ENCODE measurements around the gene MICAL2. TPM values are rescaled to one million over a fixed set of nuclear protein-coding genes. Genes with fewer than 3 reads are reported as not detected.

The MICAL2 gene
- total RNA-seq, 1 donor from 2014 or later, result 197 TPM

DNA sequence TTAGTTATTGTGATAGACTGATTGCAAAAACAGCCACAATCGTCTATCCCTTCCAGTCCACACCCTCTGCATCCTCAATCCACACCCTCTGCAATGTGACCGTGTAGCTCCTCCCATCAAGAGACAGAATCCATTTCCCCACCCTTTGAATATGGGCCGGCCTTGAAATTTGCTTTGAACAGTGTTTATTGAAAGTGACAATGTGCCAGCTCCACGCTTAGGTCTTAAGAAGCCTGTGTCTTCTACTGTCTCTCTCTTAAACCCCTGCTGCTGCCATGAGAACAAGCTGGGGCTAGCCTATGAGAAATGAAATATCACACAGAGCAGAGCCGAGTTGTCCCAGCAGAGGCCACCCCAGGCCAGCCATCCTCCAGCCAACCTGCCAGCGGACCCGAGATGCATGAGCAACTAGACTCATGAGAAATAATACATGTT, 22.3 kb upstream of the MICAL2 start:
- H3K4me1 ChIP-seq, result peaks cover 64% of the 10 kb centered on the region
- TF ChIP-seq, protein P1, sequence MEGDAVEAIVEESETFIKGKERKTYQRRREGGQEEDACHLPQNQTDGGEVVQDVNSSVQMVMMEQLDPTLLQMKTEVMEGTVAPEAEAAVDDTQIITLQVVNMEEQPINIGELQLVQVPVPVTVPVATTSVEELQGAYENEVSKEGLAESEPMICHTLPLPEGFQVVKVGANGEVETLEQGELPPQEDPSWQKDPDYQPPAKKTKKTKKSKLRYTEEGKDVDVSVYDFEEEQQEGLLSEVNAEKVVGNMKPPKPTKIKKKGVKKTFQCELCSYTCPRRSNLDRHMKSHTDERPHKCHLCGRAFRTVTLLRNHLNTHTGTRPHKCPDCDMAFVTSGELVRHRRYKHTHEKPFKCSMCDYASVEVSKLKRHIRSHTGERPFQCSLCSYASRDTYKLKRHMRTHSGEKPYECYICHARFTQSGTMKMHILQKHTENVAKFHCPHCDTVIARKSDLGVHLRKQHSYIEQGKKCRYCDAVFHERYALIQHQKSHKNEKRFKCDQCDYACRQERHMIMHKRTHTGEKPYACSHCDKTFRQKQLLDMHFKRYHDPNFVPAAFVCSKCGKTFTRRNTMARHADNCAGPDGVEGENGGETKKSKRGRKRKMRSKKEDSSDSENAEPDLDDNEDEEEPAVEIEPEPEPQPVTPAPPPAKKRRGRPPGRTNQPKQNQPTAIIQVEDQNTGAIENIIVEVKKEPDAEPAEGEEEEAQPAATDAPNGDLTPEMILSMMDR (IDR thresholded peaks at IDR 0.05), result peak; percentile 13
- no peaks in the 10 kb centered on the region for H3K9me3 ChIP-seq
- no peaks in the 10 kb centered on the region for H3K36me3 ChIP-seq
- no peaks in the 10 kb centered on the region for H3K27me3 ChIP-seq
- no peak overlapping the region for H3K4me3 ChIP-seq
- DNase-seq (no peak), ATAC-seq (peak; percentile 4)
- H3K27ac ChIP-seq, result peak overlapping the region; percentile 47
- intact Hi-C loops (cut with DNase I), result no loop called here

DNA sequence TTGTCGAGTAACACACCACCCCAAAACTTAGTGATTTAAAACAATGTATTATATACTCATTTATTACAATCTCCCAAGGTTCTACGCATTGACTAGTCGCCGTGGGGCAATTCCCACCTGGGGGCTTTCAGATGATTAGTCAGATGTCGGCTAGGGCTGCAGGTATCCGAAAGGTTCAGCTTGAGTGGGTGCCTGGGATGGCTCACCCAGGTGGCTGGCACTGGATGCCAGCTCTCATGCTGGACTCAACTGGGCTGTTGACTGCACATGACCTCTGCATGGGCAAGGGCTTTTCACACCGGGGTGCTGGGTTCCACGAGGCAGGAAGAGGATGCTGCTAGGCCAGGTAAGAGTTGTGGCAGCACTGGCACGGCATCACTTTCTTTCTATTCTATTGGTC, 21.9 kb upstream of the MICAL2 start:
- Histone ChIP-seq H3K4me1 (peaks cover 64% of the 10 kb centered on the region), H3K27me3 (no peaks in the 10 kb centered on the region), H3K4me3 (no peak overlapping the region), H3K9me3 (no peaks in the 10 kb centered on the region), H3K27ac (peak overlapping the region; percentile 88), H3K36me3 (no peaks in the 10 kb centered on the region)
- DNase-seq (no peak), ATAC-seq (no peak)
- TF ChIP-seq, protein P1 (IDR thresholded peaks at IDR 0.05), result no peak
- intact Hi-C loops (cut with DNase I), result no loop called here

DNA sequence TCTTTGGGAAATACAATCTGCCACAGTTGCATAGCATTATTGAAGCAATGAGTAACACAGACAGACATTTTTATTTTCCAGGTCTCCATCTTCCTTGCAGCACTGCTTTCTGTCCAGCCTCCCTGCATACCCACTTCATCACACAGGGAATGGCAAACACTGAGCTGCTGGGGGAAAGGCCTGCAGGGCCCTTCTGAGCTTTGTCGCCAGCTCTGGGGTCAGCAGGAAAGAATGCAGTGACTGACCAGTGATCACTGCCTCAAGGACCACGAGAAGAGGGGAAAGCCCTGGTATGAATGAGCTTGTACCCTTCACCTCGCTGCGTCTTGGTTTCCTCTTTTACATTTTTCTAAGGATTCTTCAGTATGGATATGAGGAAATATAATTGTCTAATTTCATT, 21.3 kb upstream of the MICAL2 start:
- no peak for ATAC-seq
- DNase-seq, result no peak
- Histone ChIP-seq H3K27ac (peak overlapping the region; percentile 88), H3K4me3 (no peak overlapping the region), H3K4me1 (peaks cover 64% of the 10 kb centered on the region), H3K36me3 (no peaks in the 10 kb centered on the region), H3K27me3 (no peaks in the 10 kb centered on the region), H3K9me3 (no peaks in the 10 kb centered on the region)
- intact Hi-C loops (cut with DNase I), result no loop called here
- TF ChIP-seq, protein P1 (IDR thresholded peaks at IDR 0.05), result no peak

DNA sequence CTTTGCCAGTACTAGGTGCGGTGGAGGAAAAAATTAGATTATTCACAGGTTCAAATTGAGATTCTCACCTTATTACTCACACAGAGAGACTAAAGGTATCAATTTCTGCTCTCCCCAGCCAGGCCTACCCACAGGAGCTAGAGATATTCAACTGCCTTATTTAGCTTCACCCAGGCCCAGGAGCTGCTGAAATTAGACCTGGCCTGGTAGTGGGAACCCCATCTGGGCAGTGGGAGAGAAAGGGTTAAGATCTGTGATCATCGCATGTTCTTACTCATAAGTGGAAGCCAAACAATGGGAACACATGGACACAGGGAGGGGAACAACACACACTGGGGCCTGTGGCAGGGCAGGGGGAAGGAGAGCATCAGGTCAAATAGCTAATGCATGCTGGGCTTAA, 20.9 kb upstream of the MICAL2 start:
- ATAC-seq, result no peak
- Histone ChIP-seq H3K4me1 (peaks cover 64% of the 10 kb centered on the region), H3K9me3 (no peaks in the 10 kb centered on the region), H3K27me3 (no peaks in the 10 kb centered on the region), H3K27ac (peak overlapping the region; percentile 88), H3K36me3 (no peaks in the 10 kb centered on the region), H3K4me3 (no peak overlapping the region)
- intact Hi-C loops (cut with DNase I), result no loop called here
- no peak for DNase-seq
- TF ChIP-seq, protein P1 (IDR thresholded peaks at IDR 0.05), result no peak

DNA sequence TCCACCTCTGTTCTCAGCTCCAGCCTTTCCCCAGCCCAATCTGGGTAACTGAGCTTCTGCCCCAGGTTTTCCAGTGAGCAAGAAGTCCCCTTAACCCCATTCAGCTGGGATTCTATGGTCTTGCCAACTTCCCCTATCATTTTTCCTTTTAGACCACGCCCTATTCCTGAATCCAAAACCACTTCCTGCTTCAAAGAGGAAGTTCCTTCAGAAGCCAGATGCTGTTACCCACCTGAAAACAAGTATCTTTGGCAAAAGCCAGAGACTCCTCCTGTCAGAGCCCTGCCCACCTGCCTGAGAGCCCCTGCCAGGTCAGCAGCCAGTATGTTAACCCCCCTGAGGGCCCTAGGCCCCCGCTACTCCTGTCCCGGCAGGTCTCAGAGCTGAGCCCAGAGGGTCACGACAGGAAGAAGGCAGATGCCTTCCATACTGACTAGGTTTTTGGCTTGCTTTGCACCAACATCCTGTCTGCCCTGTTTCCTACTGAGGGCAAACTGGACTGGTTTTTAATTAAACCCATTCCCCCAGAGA, 20.3 kb upstream of the MICAL2 start:
- Histone ChIP-seq H3K27ac (peak overlapping the region; percentile 88), H3K36me3 (no peaks in the 10 kb centered on the region), H3K4me3 (no peak overlapping the region), H3K27me3 (no peaks in the 10 kb centered on the region), H3K4me1 (peaks cover 69% of the 10 kb centered on the region), H3K9me3 (no peaks in the 10 kb centered on the region)
- DNase-seq, result peak; percentile 66
- TF ChIP-seq, protein P1 (IDR thresholded peaks at IDR 0.05), result no peak
- intact Hi-C loops (cut with DNase I), result no loop called here
- peak; percentile 4 for ATAC-seq

DNA sequence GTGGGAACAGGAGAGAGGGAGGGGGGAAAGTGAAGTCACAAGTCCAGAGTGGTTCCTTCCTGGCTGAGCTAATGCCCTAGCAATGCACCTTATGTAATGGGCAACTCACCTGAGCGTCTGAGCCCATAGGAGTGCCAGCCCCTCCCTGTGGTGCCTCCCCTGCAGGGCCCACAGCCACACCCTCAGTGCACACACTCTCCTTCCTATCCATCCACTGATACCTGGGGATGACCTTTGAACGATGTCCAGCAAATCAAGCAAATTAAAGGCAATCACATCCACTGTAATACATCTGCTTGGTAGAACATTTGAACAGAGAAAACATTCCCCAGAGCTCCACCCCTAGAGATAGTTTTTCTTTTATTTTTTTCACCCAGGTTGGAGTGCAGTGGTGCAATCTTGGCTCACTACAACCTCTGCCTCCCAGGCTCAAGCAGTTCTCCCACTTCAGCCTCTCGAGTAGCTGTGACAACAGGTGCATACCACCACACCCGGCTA, 19.6 kb upstream of the MICAL2 start:
- H3K4me1 ChIP-seq, result peaks cover 66% of the 10 kb centered on the region
- no peaks in the 10 kb centered on the region for H3K27me3 ChIP-seq
- TF ChIP-seq, protein P1 (IDR thresholded peaks at IDR 0.05), result no peak
- H3K4me3 ChIP-seq, result no peak overlapping the region
- H3K27ac ChIP-seq, result peak overlapping the region; percentile 88
- ATAC-seq (peak; percentile 91), DNase-seq (peak; percentile 87)
- intact Hi-C loops (cut with DNase I), result no loop called here
- H3K36me3 ChIP-seq, result no peaks in the 10 kb centered on the region
- no peaks in the 10 kb centered on the region for H3K9me3 ChIP-seq

Data from upper lobe of right lung (tissue), 1 donor.